Measurements from ENCODE around the gene STK39.

GRCh38 chr2:168140892-168141291 lies 106.5 kb downstream of the STK39 start:
- TF ChIP-seq ZNF140 (CRISPR knock-in tag; IDR thresholded peaks at IDR 0.05) = no peak
- no peak for TF ChIP-seq FOXA1 (IDR thresholded peaks at IDR 0.05; ENCODE audit: borderline replicate concordance)
- TF ChIP-seq POLR2AphosphoS5 (IDR thresholded peaks at IDR 0.05; ENCODE audit: control insufficient read depth, insufficient read depth, low read depth, low read length) = no peak
- no peak for TF ChIP-seq NONO (IDR thresholded peaks at IDR 0.05; ENCODE audit: low read depth in 2 of 2, low read length in 1 of 2)

Data from K562 (cell line).